Colonic mucosa (tissue), 4 donors: ENCODE results near the gene CCR4. TPM values are rescaled to one million over a fixed set of nuclear protein-coding genes. Genes with fewer than 3 reads are reported as not detected.
"Not testable (repeated sequence)": the region's sequence is repeated elsewhere in the genome, so short reads cannot be mapped to it uniquely, and the experiment has no call there.

Experiments used
- DNase-seq: peaks from one replicate; pipeline ENCODE4 v3.0.0-alpha.2; 2020
- H3K27ac ChIP-seq: fragments of 200-600 bp; one replicate; pipeline ENCODE4 v1.8.0; 2021
- H3K27me3 ChIP-seq: fragments of 200-600 bp; one replicate; pipeline ENCODE4 v1.8.0; 2021
- H3K36me3 ChIP-seq: fragments of 200-600 bp; one replicate; pipeline ENCODE4 v1.8.0; 2021
- H3K4me1 ChIP-seq: fragments of 200-600 bp; one replicate; pipeline ENCODE4 v1.8.0; 2021; ENCODE audit warnings: mild to moderate bottlenecking
- H3K4me3 ChIP-seq: fragments of 200-600 bp; one replicate; pipeline ENCODE4 v1.8.0; 2021
- H3K9ac ChIP-seq, 2 donors: one replicate each; pipeline ENCODE4 v1.7.0; 2013; ENCODE audit warnings: control low read depth in 2 of 2, low read depth in 2 of 2, low read length in 2 of 2
- H3K9me3 ChIP-seq: fragments of 200-600 bp; one replicate; pipeline ENCODE4 v1.8.0; 2021
- intact Hi-C: fragments of 100-400 bp; cut with DNase I; formaldehyde crosslinking; loops from one replicate; pipeline ENCODE4 v1.14.1; 2022
- total RNA-seq, 2 donors: library from RNA; stranded (reverse); fragmentation: NEBNext Ultra II Directional in 1 of 2; extraction: Animal tissue kit (Norgen Biotek cat#: 25700) in 1 of 2; gene quantifications; one replicate each; pipeline ENCODE4 v1.2.1, GENCODE V29; 2021
- TF ChIP-seq, protein P1 (sequence below): fragments of 200-600 bp; IDR thresholded peaks from one replicate; pipeline ENCODE4 v1.8.0; 2022; ENCODE audit warnings: antibody characterized with exemption, mild to moderate bottlenecking
- donor health status: healthy.
- donor health status: DM: no; HTN: no; CAD: no.
- donor health status: DM: no; HTN: no; CAD: no.

CCR4 gene
- total RNA-seq, 2 donors from 2014 or later: 0.49 to 0.69 TPM

DNA sequence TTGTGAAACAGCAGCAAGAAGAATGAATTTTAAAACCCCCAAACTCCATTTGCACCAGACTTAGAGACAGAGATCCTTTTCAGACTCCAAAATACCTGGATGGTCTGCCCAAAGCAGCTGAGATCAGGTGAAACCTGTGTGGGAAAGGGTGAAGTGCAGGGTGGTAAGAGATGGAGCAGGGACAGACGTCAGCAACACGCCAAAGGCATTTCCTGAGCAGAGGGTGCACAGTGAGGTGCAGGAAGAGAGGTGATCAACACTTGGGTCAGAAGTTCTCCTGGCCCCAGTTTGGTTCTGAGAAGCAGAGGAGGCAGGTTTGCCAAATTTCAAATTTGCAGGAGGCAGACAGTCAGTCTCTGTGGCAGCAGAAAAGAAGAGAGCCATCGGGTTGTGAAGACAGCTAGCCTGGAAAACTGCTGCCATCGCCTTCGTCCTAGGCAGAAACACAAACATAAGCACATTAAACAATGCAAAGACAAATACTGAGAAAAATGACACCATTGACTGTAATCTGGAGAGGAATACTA is 9.8 kb downstream of the CCR4 start:
- intact Hi-C loops: no loop called here
- Histone ChIP-seq H3K27ac (no peak overlapping the region), H3K4me1 (no peaks in the 10 kb centered on the region), H3K9me3 (no peaks in the 10 kb centered on the region), H3K9ac (no peak overlapping the region), H3K36me3 (no peaks in the 10 kb centered on the region), H3K4me3 (no peak overlapping the region), H3K27me3 (no peaks in the 10 kb centered on the region)
- TF ChIP-seq, protein P1, sequence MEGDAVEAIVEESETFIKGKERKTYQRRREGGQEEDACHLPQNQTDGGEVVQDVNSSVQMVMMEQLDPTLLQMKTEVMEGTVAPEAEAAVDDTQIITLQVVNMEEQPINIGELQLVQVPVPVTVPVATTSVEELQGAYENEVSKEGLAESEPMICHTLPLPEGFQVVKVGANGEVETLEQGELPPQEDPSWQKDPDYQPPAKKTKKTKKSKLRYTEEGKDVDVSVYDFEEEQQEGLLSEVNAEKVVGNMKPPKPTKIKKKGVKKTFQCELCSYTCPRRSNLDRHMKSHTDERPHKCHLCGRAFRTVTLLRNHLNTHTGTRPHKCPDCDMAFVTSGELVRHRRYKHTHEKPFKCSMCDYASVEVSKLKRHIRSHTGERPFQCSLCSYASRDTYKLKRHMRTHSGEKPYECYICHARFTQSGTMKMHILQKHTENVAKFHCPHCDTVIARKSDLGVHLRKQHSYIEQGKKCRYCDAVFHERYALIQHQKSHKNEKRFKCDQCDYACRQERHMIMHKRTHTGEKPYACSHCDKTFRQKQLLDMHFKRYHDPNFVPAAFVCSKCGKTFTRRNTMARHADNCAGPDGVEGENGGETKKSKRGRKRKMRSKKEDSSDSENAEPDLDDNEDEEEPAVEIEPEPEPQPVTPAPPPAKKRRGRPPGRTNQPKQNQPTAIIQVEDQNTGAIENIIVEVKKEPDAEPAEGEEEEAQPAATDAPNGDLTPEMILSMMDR: no peak
- DNase-seq: no peak

DNA sequence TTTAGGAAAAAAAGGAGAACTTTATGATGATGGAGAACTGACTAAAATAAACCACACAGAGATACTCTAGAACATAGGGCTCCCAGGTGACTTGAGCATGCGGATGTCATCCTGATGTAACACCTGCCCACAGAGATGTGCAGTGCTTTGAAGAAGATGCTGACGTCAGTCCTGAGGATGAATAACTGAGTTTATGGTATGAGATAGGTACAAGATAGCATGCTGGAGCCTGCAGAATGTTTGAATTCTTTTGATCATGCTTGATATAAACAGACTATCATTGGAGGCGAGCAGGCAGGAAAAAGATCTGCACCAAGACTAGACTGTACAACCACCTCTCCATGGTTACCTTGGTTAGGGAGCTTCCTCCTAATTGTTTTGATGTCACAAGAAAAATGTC is 12.4 kb downstream of the CCR4 start:
- Histone ChIP-seq H3K9me3 (no peaks in the 10 kb centered on the region), H3K27me3 (no peaks in the 10 kb centered on the region), H3K9ac (no peak overlapping the region), H3K36me3 (no peaks in the 10 kb centered on the region), H3K27ac (no peak overlapping the region), H3K4me3 (no peak overlapping the region), H3K4me1 (no peaks in the 10 kb centered on the region)
- TF ChIP-seq, protein P1: no peak
- intact Hi-C loops: no loop called here
- no peak for DNase-seq

DNA sequence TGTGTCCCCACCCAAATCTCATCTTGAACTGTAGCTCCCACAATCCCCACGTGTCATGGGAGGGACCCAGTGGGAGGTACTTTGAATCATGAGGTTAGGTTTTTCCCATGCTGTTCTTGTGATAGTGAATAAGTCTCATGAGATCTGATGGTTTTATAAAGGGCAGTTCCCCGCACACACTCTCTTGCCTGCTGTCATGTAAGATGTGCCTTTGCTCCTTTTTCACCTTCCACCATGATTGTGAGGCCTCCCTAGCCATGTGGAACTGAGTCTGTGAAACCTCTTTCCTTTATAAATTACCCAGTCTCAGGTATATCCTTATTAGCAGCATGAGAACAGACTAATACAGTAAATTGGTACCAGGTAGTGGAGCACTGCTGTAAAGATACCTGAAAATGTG is 13.3 kb downstream of the CCR4 start:
- H3K9me3 ChIP-seq, H3K27me3 ChIP-seq, H3K36me3 ChIP-seq, DNase-seq, H3K27ac ChIP-seq, H3K9ac ChIP-seq, H3K4me1 ChIP-seq, H3K4me3 ChIP-seq, intact Hi-C loops: not testable (repeated sequence)

DNA sequence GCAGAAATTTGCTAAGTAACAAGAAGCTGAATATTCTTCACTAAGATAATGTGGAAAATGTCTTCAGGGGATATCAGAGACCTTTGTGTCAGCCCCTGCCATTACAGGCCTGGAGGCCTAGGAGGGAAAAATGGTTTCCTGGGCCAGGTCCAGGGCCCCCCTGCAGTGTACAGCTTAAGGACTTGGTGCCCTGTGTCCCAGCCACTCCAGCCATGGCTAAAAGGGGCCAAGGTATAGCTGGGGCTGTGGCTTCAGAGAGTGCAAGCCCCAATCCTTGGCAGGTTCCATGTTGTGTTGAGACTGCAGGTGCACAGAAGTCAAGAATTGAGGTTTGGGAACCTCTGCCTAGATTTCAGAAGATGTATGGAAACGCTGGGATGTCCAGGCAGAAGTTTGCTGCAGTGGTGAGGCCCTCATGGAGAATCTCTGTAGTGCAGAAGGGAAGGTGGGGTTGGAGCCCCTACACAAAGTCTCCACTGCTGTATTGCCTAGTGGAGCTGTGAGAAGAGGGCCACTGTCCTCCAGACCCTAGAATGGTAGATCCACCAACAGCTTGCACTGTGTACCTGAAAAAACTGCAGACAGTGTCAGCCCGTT is 14.3 kb downstream of the CCR4 start:
- H3K27me3 ChIP-seq, H3K4me1 ChIP-seq, H3K27ac ChIP-seq, H3K36me3 ChIP-seq, intact Hi-C loops, H3K4me3 ChIP-seq, DNase-seq, H3K9ac ChIP-seq, H3K9me3 ChIP-seq: not testable (repeated sequence)

DNA sequence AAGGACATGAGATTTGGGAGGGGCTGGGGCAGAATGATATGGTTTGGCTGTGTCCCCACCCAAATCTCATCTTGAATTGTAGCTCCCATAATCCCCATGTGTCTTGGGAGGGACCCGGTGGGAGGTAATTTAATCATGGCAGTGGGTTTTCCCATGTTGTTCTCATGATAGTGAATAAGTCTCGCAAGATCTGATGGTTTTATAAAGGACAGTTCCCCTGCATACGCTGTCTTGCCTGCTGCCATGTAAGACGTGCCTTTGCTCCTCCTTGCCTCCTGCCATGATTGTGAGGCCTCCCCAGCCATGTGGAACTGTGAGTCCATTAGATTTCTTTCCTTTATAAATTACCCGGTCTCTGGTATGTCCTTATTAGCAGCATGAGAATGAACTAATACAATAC is 15.2 kb downstream of the CCR4 start:
- H3K27ac ChIP-seq, H3K27me3 ChIP-seq, H3K9ac ChIP-seq, H3K4me3 ChIP-seq, H3K36me3 ChIP-seq, H3K9me3 ChIP-seq, H3K4me1 ChIP-seq, intact Hi-C loops, DNase-seq: not testable (repeated sequence)

DNA sequence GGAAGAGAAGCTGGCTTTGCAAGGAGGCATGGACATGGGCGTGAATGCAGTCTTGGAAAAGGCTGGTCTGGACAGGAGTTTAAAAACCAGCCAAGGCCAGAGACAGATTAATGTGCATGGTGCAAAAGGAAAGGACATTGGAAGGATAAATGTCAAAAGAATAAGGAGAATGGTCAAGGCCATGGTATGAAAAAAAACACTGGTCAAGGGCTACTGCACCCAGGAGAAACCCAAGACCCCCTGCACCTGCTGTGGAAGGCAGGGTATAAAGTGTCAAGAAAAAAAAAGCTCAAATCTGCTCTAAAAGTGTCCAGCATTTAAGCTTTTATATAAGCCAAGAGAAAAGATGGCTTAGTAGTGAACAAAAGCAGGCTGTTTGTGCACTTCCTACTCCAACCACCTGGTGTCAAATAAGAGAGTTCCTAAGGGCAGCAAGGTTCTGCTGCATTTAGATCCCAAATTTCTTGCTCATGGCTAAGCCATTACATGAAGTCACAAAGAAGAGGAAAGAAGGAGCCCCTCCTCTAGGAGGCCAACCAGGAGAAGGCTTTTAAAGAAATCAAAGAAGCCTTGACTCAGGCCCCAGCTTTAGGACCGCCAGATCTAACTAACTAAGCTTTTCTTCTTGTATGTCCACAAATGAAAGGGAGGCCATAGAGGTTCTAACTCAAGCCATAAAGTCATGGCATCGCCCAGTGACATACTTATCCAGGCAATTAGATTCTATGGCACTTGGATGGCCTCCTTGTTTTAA is 16.9 kb downstream of the CCR4 start:
- Histone ChIP-seq H3K36me3 (no peaks in the 10 kb centered on the region), H3K27ac (no peak overlapping the region), H3K9ac (no peak overlapping the region), H3K4me3 (no peak overlapping the region), H3K9me3 (no peaks in the 10 kb centered on the region), H3K4me1 (no peaks in the 10 kb centered on the region), H3K27me3 (no peaks in the 10 kb centered on the region)
- DNase-seq: no peak
- TF ChIP-seq, protein P1: no peak
- intact Hi-C loops: no loop called here

DNA sequence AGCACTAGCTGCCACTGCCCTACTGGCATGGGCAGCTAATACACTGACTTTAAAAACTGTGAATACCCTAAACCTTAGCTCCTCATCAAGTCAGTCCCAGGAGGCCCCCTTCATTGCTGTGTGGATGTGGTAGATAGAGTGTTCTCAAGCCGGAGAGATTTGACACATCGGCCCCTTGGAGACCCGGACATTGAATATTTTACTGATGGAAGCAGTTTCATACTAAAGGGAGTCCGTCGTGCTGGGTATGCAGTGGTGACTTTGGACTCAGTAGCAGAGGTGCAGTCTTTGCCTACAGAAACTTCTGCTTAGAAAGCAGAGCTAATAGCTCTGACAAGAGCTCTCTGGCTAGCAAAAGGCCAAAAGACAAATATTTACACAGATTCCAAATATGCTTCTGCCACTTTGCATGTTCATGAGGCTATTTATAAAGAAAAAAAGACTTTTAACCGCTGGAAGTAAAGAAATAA is 17.5 kb downstream of the CCR4 start:
- no peak for DNase-seq
- no peak overlapping the region for H3K9ac ChIP-seq
- H3K27ac ChIP-seq: no peak overlapping the region
- no peaks in the 10 kb centered on the region for H3K4me1 ChIP-seq
- no peaks in the 10 kb centered on the region for H3K36me3 ChIP-seq
- TF ChIP-seq, protein P1: no peak
- H3K4me3 ChIP-seq: no peak overlapping the region
- intact Hi-C loops: no loop called here
- no peaks in the 10 kb centered on the region for H3K27me3 ChIP-seq
- H3K9me3 ChIP-seq: no peaks in the 10 kb centered on the region
